HT-29 (cell line): ENCODE results near the gene GFAP. TPM values are rescaled to one million over a fixed set of nuclear protein-coding genes. Genes with fewer than 3 reads are reported as not detected.

ENCODE experiments used
- DNase-seq: peaks from one replicate; pipeline ENCODE4 v3.0.0-alpha.2; 2015; ENCODE audit warnings: low spot score
- total RNA-seq: library from RNA; depleted of rRNA; stranded (reverse); fragments of >200 nt; shearing (Covaris generic); gene quantifications from 2 replicates; pipeline ENCODE4 v1.2.3, GENCODE V29; 2014

Gene GFAP
- total RNA-seq, 1 experiment from 2014 or later: 0.46 TPM

- no peak for DNase-seq
These were observed 821 bp upstream of the GFAP start for GRCh38 chr17:44915862-44916780.

GRCh38 chr17:44914698-44915271 lies 515 bp downstream of the GFAP start:
- DNase-seq: no peak

GRCh38 chr17:44914148-44914547 lies 1.2 kb downstream of the GFAP start:
- DNase-seq: no peak

- no peak for DNase-seq
These were observed 1.6 kb downstream of the GFAP start for GRCh38 chr17:44913676-44914075.

GRCh38 chr17:44912763-44913544 lies 2.3 kb downstream of the GFAP start:
- no peak for DNase-seq

GRCh38 chr17:44911133-44912001 lies 3.9 kb downstream of the GFAP start:
- DNase-seq: peak; percentile 75

- DNase-seq: no peak
These were observed 4.8 kb downstream of the GFAP start for GRCh38 chr17:44910231-44911106.

GRCh38 chr17:44909681-44910144 lies 5.6 kb downstream of the GFAP start:
- DNase-seq: no peak

- DNase-seq: no peak
These were observed 6.5 kb downstream of the GFAP start for GRCh38 chr17:44908761-44909326.

GRCh38 chr17:44907729-44908470 lies 7.4 kb downstream of the GFAP start:
- DNase-seq: no peak

- no peak for DNase-seq
These were observed 8.3 kb downstream of the GFAP start for GRCh38 chr17:44906763-44907728.

- no peak for DNase-seq
These were observed 9.2 kb downstream of the GFAP start for GRCh38 chr17:44906010-44906646.

- peak; percentile 60 for DNase-seq
These were observed 10.0 kb downstream of the GFAP start for GRCh38 chr17:44905006-44906000.

GRCh38 chr17:44904001-44904984 lies 11.0 kb downstream of the GFAP start:
- no peak for DNase-seq
